GM12865 (cell line): Measurements from ENCODE around the gene IL17C.
"Not testable (repeated sequence)": the region's sequence is repeated elsewhere in the genome, so short reads cannot be mapped to it uniquely, and the experiment has no call there.

Source experiments
- DNase-seq: peaks from one replicate; pipeline ENCODE4 v3.0.0; 2010; ENCODE audit warnings: low read depth
- H3K4me3 ChIP-seq: 2 replicates; pipeline ENCODE4 v1.5.1; 2011; ENCODE audit warnings: mild to moderate bottlenecking, low read depth, low read length, control low read depth
- TF ChIP-seq, protein P1 (sequence below): IDR thresholded peaks from 2 replicates; pipeline ENCODE4 v1.5.1; 2011; ENCODE audit warnings: low read length, control low read depth, low read depth, inconsistent platforms; ENCODE audit not compliant: insufficient read depth; ENCODE audit errors: missing control alignments

Gene IL17C

GRCh38 chr16:88665570-88665969, 27.2 kb downstream of the IL17C start:
- H3K4me3 ChIP-seq: no peak overlapping the region
- TF ChIP-seq, protein P1, sequence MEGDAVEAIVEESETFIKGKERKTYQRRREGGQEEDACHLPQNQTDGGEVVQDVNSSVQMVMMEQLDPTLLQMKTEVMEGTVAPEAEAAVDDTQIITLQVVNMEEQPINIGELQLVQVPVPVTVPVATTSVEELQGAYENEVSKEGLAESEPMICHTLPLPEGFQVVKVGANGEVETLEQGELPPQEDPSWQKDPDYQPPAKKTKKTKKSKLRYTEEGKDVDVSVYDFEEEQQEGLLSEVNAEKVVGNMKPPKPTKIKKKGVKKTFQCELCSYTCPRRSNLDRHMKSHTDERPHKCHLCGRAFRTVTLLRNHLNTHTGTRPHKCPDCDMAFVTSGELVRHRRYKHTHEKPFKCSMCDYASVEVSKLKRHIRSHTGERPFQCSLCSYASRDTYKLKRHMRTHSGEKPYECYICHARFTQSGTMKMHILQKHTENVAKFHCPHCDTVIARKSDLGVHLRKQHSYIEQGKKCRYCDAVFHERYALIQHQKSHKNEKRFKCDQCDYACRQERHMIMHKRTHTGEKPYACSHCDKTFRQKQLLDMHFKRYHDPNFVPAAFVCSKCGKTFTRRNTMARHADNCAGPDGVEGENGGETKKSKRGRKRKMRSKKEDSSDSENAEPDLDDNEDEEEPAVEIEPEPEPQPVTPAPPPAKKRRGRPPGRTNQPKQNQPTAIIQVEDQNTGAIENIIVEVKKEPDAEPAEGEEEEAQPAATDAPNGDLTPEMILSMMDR: no peak
- DNase-seq: no peak

- DNase-seq: no peak
- H3K4me3 ChIP-seq: no peak overlapping the region
- TF ChIP-seq, protein P1: no peak
Observed at GRCh38 chr16:88667461-88667860, 29.1 kb downstream of the IL17C start.

DNA sequence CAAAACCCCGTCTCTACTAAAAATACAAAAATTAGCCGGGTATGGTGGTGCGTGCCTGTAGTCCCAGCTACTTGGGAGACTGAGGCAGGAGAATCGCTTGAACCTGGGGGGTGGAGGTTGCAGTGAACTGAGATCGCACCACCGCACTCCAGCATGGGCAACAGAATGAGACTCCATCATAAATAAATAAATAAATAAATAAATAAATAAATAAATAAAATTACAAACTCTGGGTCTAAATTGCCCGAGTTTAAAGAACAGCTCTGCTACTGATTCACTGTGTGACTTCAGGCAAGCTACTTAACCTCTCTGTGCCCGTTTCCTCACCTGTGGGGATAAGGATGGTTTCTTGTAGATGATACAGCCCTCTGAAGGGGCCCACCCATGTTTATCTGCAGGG, 31.1 kb downstream of the IL17C start:
- not testable (repeated sequence) for H3K4me3 ChIP-seq, DNase-seq

DNA sequence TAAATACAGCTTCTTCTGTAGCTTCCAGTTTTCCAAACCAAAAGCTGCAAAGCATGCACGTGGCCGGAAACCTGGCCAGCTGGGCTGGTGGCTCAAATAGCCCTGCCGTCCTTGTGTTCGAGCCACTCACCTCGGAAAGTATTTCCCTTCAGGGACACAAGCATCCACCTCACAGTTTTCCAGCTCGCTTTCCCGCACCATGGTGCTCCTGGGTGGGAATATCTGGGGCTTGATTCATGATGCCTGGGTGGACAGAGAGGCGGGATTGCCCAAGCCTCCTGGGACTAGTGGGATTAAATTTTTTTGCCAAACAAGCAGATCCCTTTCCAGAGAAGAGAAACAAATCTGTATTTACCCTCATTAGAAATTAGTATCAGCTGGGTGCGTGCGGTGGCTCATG, 31.6 kb downstream of the IL17C start:
- TF ChIP-seq, protein P1: no peak
- DNase-seq: no peak
- H3K4me3 ChIP-seq: no peak overlapping the region

GRCh38 chr16:88671806-88672205, 33.4 kb downstream of the IL17C start:
- TF ChIP-seq, protein P1: no peak
- DNase-seq: no peak
- H3K4me3 ChIP-seq: no peak overlapping the region

DNA sequence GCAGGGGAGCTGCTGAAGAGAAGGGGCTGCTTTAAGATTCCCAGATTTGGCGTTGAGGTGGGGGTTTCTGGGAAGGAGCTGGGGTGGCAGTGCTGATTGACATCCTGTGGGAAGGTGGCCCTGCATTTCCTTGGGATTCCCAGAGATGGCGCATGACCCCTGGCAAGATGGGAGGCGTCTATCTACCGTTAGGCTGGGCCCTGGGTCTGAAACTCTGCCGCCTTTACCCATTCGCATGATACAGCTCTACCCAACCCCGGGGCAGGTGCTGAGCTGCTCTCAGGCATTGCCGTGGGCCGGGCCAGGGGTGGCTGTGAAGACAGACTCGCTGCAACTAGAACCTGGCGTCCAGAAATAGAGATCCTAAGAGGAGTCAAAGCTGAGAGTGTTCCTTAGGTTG, 34.4 kb downstream of the IL17C start:
- no peak for DNase-seq
- TF ChIP-seq, protein P1: no peak
- no peak overlapping the region for H3K4me3 ChIP-seq

GRCh38 chr16:88673716-88674379, 35.5 kb downstream of the IL17C start:
- H3K4me3 ChIP-seq: no peak overlapping the region
- peak; percentile 68 for DNase-seq
- TF ChIP-seq, protein P1: no peak
